OCI-LY7 (cell line): Measurements from ENCODE around the gene SH3BP1. TPM values are rescaled to one million over a fixed set of nuclear protein-coding genes. Genes with fewer than 3 reads are reported as not detected.

ENCODE experiments used
- BruUV-seq: library from RNA; stranded (reverse); fragments of 400-500 nt; replicated peaks from 2 replicates; lab custom pipeline; 2021; lab: Mats Ljungman, UMichigan
- CTCF ChIA-PET: fragments of 300-600 bp; sonication (Branson Sonifier 250); formaldehyde crosslinking; loops from one replicate; lab custom pipeline; 2022; ENCODE audit warnings: antibody characterized with exemption; ENCODE audit not compliant: unreplicated experiment; lab: Charles Lee
- POLR2A ChIA-PET: fragments of 300-600 bp; sonication (Branson Sonifier 250); formaldehyde crosslinking; loops from one replicate; lab custom pipeline; 2022; ENCODE audit warnings: antibody characterized with exemption; lab: Charles Lee
- DNase-seq: peaks from one replicate; pipeline ENCODE4 v3.0.0-alpha.2; 2015; ENCODE audit warnings: low spot score
- H2AFZ ChIP-seq: fragments of 200-600 bp; sonication (generic), shearing (Covaris generic); 2 replicates; pipeline ENCODE4 v1.6.1; 2014; ENCODE audit warnings: mild to moderate bottlenecking, antibody characterized with exemption, low read length, moderate library complexity
- H3K27ac ChIP-seq: fragments of 200-600 bp; sonication (generic); 2 replicates; pipeline ENCODE4 v1.5.1; 2014; ENCODE audit warnings: mixed run types, low read depth, mild to moderate bottlenecking, moderate library complexity, low read length, inconsistent platforms; ENCODE audit not compliant: poor library complexity, severe bottlenecking
- H3K36me3 ChIP-seq: fragments of 200-600 bp; sonication (generic); 2 replicates; pipeline ENCODE4 v1.6.1; 2014; ENCODE audit warnings: mild to moderate bottlenecking, antibody characterized with exemption, low read length, moderate library complexity, mixed read lengths; ENCODE audit not compliant: insufficient read depth
- H3K4me1 ChIP-seq: fragments of 200-600 bp; sonication (generic); 2 replicates; pipeline ENCODE4 v1.5.1; 2014; ENCODE audit warnings: mild to moderate bottlenecking, low read length; ENCODE audit not compliant: insufficient read depth, poor library complexity, severe bottlenecking
- H3K4me2 ChIP-seq: fragments of 200-600 bp; sonication (generic); 2 replicates; pipeline ENCODE4 v1.6.1; 2014; ENCODE audit warnings: mild to moderate bottlenecking, low read length
- H3K4me3 ChIP-seq: fragments of 200-600 bp; sonication (generic); 2 replicates; pipeline ENCODE4 v1.5.1; 2014; ENCODE audit warnings: mild to moderate bottlenecking, low read depth, low read length; ENCODE audit not compliant: poor library complexity, severe bottlenecking
- H3K79me2 ChIP-seq: fragments of 200-600 bp; sonication (generic); 2 replicates; pipeline ENCODE4 v1.6.1; 2016; ENCODE audit warnings: low read depth, mild to moderate bottlenecking, low read length, moderate library complexity, mixed read lengths; ENCODE audit not compliant: insufficient read depth
- H3K9me2 ChIP-seq: fragments of 200-600 bp; sonication (generic); 2 replicates; pipeline ENCODE4 v1.6.1; 2016; ENCODE audit warnings: mild to moderate bottlenecking, low read length, mixed read lengths; ENCODE audit not compliant: insufficient read depth
- H3K9me3 ChIP-seq: fragments of 200-600 bp; sonication (generic); 2 replicates; pipeline ENCODE4 v1.6.1; 2014; ENCODE audit warnings: mild to moderate bottlenecking, mixed run types, low read length, mixed read lengths
- H4K20me1 ChIP-seq: fragments of 200-600 bp; sonication (generic); 2 replicates; pipeline ENCODE4 v1.6.1; 2014; ENCODE audit warnings: mild to moderate bottlenecking, antibody characterized with exemption, low read length, moderate library complexity, mixed read lengths; ENCODE audit not compliant: insufficient read depth
- EZH2phosphoT487 ChIP-seq: fragments of 200-600 bp; sonication (generic); IDR thresholded peaks from 2 replicates; pipeline ENCODE4 v1.6.1; 2018; ENCODE audit warnings: low read depth, borderline replicate concordance, mild to moderate bottlenecking, mixed run types, antibody characterized with exemption, low read length, moderate library complexity, mixed read lengths
- intact Hi-C: fragments of 100-400 bp; cut with micrococcal nuclease; formaldehyde crosslinking; loops from one replicate; pipeline ENCODE4 v1.10.0; 2022; ENCODE audit not compliant: unreplicated experiment
- total RNA-seq, 2 experiments: library from RNA; depleted of rRNA in 1 of 2; stranded (reverse); fragments of >200 nt in 1 of 2; shearing (Covaris generic) in 1 of 2; gene quantifications; 2 replicates each; pipeline ENCODE4 v1.2.3, GENCODE V29; 2014 to 2022
- TF ChIP-seq, protein P1 (sequence below): fragments of 200-600 bp; sonication (generic); conservative IDR thresholded peaks from 2 replicates; pipeline ENCODE4 v1.5.1; 2014; ENCODE audit warnings: mild to moderate bottlenecking, antibody characterized with exemption, low read length, moderate library complexity, mixed read lengths

Gene SH3BP1
- total RNA-seq, 2 experiments from 2014 or later = 15.3 to 48.4 TPM

- DNase-seq = no peak
- no TSS peak for BruUV-seq
- peaks cover 40% of the 10 kb centered on the region for H3K4me1 ChIP-seq
Measured at GRCh38 chr22:37672920-37673455, 33.5 kb downstream of the SH3BP1 start.

GRCh38 chr22:37674248-37674647, 34.8 kb downstream of the SH3BP1 start:
- H3K9me3 ChIP-seq = no peaks in the 10 kb centered on the region
- no peaks in the 10 kb centered on the region for H4K20me1 ChIP-seq
- no peak overlapping the region for H3K4me3 ChIP-seq
- H3K9me2 ChIP-seq = no peaks in the 10 kb centered on the region
- no TSS peak for BruUV-seq
- peaks cover 44% of the 10 kb centered on the region for H3K4me1 ChIP-seq
- no peak for TF ChIP-seq EZH2phosphoT487
- TF ChIP-seq, protein P1, sequence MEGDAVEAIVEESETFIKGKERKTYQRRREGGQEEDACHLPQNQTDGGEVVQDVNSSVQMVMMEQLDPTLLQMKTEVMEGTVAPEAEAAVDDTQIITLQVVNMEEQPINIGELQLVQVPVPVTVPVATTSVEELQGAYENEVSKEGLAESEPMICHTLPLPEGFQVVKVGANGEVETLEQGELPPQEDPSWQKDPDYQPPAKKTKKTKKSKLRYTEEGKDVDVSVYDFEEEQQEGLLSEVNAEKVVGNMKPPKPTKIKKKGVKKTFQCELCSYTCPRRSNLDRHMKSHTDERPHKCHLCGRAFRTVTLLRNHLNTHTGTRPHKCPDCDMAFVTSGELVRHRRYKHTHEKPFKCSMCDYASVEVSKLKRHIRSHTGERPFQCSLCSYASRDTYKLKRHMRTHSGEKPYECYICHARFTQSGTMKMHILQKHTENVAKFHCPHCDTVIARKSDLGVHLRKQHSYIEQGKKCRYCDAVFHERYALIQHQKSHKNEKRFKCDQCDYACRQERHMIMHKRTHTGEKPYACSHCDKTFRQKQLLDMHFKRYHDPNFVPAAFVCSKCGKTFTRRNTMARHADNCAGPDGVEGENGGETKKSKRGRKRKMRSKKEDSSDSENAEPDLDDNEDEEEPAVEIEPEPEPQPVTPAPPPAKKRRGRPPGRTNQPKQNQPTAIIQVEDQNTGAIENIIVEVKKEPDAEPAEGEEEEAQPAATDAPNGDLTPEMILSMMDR = no peak
- no peak overlapping the region for H2AFZ ChIP-seq
- no peak for DNase-seq
- ChIA-PET POLR2A (interaction anchor here (0.8 kb wide), 1 partner anchor 16 kb away, joined by 3 read pairs; no protein-coding TSS in a partner anchor), CTCF (no interaction called here)
- intact Hi-C loops = no loop called here
- no peaks in the 10 kb centered on the region; the same call in 1 of the 2 replicates for H3K36me3 ChIP-seq
- H3K4me2 ChIP-seq = no peak overlapping the region
- no peaks in the 10 kb centered on the region for H3K79me2 ChIP-seq
- no peak overlapping the region for H3K27ac ChIP-seq

More at GRCh38 chr22:37672920-37673455, 33.5 kb downstream of the SH3BP1 start:
- ChIA-PET CTCF (no interaction called here), POLR2A (interaction anchor here (0.6 kb wide), 1 partner anchor 10 kb away, joined by 3 read pairs; no protein-coding TSS in a partner anchor)
- Histone ChIP-seq H3K79me2 (no peaks in the 10 kb centered on the region), H2AFZ (no peak overlapping the region), H3K9me3 (no peaks in the 10 kb centered on the region), H3K4me3 (no peak overlapping the region), H3K27ac (no peak overlapping the region), H3K4me2 (peak overlapping the region; percentile 40; the same call in 1 of the 2 replicates), H3K36me3 (peaks cover 5% of the 10 kb centered on the region; the same call in 1 of the 2 replicates), H3K9me2 (no peaks in the 10 kb centered on the region), H4K20me1 (no peaks in the 10 kb centered on the region)
- no peak for TF ChIP-seq EZH2phosphoT487
- TF ChIP-seq, protein P1 = no peak
- intact Hi-C loops = no loop called here
